Transverse colon (tissue), 4 donors: Measurements from ENCODE around the gene MRPL57. TPM values are rescaled to one million over a fixed set of nuclear protein-coding genes. Genes with fewer than 3 reads are reported as not detected.
"Not testable (repeated sequence)": the region's sequence is repeated elsewhere in the genome, so short reads cannot be mapped to it uniquely, and the experiment has no call there.

ENCODE experiments used
- DNase-seq: peaks from one replicate; pipeline ENCODE4 v3.0.0-alpha.2; 2019
- H3K27ac ChIP-seq, 4 donors: fragments of 200-600 bp; sonication (generic); 2 replicates each; pipeline ENCODE4 v1.5.1; 2016 to 2018; ENCODE audit warnings: inconsistent platforms in 4 of 4
- H3K27me3 ChIP-seq: fragments of 200-600 bp; sonication (generic); 2 replicates; pipeline ENCODE4 v1.5.1; 2017; ENCODE audit warnings: inconsistent platforms
- H3K36me3 ChIP-seq, 4 donors: fragments of 200-600 bp; sonication (generic); 2 replicates each; pipeline ENCODE4 v1.5.1; 2017 to 2019; ENCODE audit warnings: inconsistent platforms in 4 of 4
- H3K4me1 ChIP-seq, 4 donors: fragments of 200-600 bp; sonication (generic); 2 replicates each; pipeline ENCODE4 v1.5.1; 2017 to 2020; ENCODE audit warnings: inconsistent platforms in 4 of 4
- H3K4me3 ChIP-seq, 4 donors: fragments of 200-600 bp; sonication (generic); 1 replicate in 1 of 4; 2 replicates in 3 of 4; pipeline versions ENCODE4 v1.5.1 to v1.6.1; 2017 to 2019; ENCODE audit warnings: inconsistent platforms in 4 of 4
- H3K9me3 ChIP-seq, 2 donors: fragments of 200-600 bp; sonication (generic); 2 replicates each; pipeline ENCODE4 v1.5.1; 2017 to 2019; ENCODE audit warnings: inconsistent platforms in 2 of 2
- EP300 ChIP-seq: sonication (generic); formaldehyde crosslinking; IDR thresholded peaks from one replicate; pipeline ENCODE4 v1.6.1; 2017; ENCODE audit warnings: antibody characterized with exemption, low read depth
- POLR2A ChIP-seq: fragments of 450-650 bp; IDR thresholded peaks from one replicate; pipeline ENCODE4 v1.6.1; 2016; ENCODE audit warnings: antibody characterized with exemption, mild to moderate bottlenecking, moderate library complexity
- POLR2AphosphoS5 ChIP-seq, 3 donors: sonication (generic); formaldehyde crosslinking; IDR thresholded peaks; one replicate each; pipeline ENCODE4 v1.6.1; 2016; ENCODE audit warnings: antibody characterized with exemption in 3 of 3
- WGBS, 2 donors: methylation state at CpG; one replicate each; pipeline ENCODE4 v1.1.5; 2018; ENCODE audit warnings: low coverage in 1 of 2; 5-methylcytosine and 5-hydroxymethylcytosine counted together
- in situ Hi-C, 4 donors: fragments of 200-750 bp; cut with MboI; loops; one replicate each; pipeline versions ENCODE4 v1.15.0 to v1.15.1; 2017; ENCODE audit warnings: low sequenced_read_pairs in 3 of 4, low pct_ligation_motif_present in 1 of 4, low pct_unique_long_range_greater_than_20kb in 1 of 4
- intact Hi-C: fragments of 100-400 bp; cut with DNase I; formaldehyde crosslinking; loops from one replicate; pipeline ENCODE4 v1.15.1; 2023; ENCODE audit warnings: low total_unique reads
- total RNA-seq, 4 donors: library from RNA; depleted of rRNA; stranded (reverse); fragments of >200 nt; gene quantifications; one replicate each; pipeline ENCODE4 v1.1.0, GENCODE V29; 2016
- TF ChIP-seq, protein P1 (sequence below), 5 experiments: fragments of 200-600 bp in 3 of 5; fragments of 450-650 bp in 2 of 5; sonication (generic) in 3 of 5; IDR thresholded peaks; 1 replicate in 2 of 5; 2 replicates in 3 of 5; pipeline ENCODE4 v1.5.1; 2016 to 2017; ENCODE audit warnings: antibody characterized with exemption in 5 of 5, inconsistent platforms in 3 of 5, mild to moderate bottlenecking in 2 of 5, moderate library complexity in 1 of 5

The MRPL57 gene
- total RNA-seq, 4 donors from 2014 or later = 27.0 to 59.7 (median 39.2) TPM

- peaks cover 0 to 9% (median 3%) of the 10 kb centered on the region in 4 donors for H3K36me3 ChIP-seq
- WGBS, 2 donors = 84 to 88% methylated on average over 4 to 8 of the region's 8 CpGs
- DNase-seq = no peak
- H3K4me1 ChIP-seq = no peaks in the 10 kb centered on the region
- no peak overlapping the region for H3K4me3 ChIP-seq
- H3K9me3 ChIP-seq = no peaks in the 10 kb centered on the region
- in situ Hi-C loops (no loop called here), intact Hi-C loops (no loop called here)
- TF ChIP-seq POLR2A (no peak), POLR2AphosphoS5 (IDR thresholded peaks at IDR 0.05) (no peak)
- H3K27ac ChIP-seq = no peak overlapping the region
- no peaks in the 10 kb centered on the region for H3K27me3 ChIP-seq
Measured at GRCh38 chr13:21152251-21152899, 24.1 kb upstream of the MRPL57 start.

DNA sequence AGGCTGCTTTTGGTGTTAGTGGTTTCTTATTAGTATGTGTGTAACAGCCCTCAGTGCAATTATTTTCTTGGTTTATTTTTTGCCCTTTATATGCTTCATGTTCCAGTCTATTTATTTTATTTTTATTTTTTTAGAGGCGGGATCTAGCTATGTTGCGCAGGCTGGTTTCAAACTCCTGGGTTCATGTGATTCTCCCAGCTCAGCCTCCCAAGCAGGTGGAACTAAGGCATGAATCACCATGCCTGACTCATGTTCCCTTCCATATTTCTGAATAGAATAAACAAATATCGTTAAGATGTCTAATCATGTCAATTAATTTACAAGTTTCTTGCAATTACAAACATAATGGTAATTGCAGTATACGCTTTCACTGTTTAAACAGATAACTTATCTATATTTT is 11.8 kb upstream of the MRPL57 start:
- WGBS, 2 donors = 85 to 94% methylated on average over 4 of the region's 4 CpGs
- H3K27ac ChIP-seq = no peak overlapping the region
- no peaks in the 10 kb centered on the region for H3K36me3 ChIP-seq
- DNase-seq = no peak
- in situ Hi-C loops (no loop called here), intact Hi-C loops (no loop called here)
- H3K4me3 ChIP-seq = no peak overlapping the region
- H3K4me1 ChIP-seq = no peaks in the 10 kb centered on the region
- TF ChIP-seq, protein P1, sequence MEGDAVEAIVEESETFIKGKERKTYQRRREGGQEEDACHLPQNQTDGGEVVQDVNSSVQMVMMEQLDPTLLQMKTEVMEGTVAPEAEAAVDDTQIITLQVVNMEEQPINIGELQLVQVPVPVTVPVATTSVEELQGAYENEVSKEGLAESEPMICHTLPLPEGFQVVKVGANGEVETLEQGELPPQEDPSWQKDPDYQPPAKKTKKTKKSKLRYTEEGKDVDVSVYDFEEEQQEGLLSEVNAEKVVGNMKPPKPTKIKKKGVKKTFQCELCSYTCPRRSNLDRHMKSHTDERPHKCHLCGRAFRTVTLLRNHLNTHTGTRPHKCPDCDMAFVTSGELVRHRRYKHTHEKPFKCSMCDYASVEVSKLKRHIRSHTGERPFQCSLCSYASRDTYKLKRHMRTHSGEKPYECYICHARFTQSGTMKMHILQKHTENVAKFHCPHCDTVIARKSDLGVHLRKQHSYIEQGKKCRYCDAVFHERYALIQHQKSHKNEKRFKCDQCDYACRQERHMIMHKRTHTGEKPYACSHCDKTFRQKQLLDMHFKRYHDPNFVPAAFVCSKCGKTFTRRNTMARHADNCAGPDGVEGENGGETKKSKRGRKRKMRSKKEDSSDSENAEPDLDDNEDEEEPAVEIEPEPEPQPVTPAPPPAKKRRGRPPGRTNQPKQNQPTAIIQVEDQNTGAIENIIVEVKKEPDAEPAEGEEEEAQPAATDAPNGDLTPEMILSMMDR (IDR thresholded peaks at IDR 0.05) = no peak
- TF ChIP-seq POLR2AphosphoS5 (IDR thresholded peaks at IDR 0.05) = no peak
- H3K27me3 ChIP-seq = no peaks in the 10 kb centered on the region
- H3K9me3 ChIP-seq = no peaks in the 10 kb centered on the region

DNA sequence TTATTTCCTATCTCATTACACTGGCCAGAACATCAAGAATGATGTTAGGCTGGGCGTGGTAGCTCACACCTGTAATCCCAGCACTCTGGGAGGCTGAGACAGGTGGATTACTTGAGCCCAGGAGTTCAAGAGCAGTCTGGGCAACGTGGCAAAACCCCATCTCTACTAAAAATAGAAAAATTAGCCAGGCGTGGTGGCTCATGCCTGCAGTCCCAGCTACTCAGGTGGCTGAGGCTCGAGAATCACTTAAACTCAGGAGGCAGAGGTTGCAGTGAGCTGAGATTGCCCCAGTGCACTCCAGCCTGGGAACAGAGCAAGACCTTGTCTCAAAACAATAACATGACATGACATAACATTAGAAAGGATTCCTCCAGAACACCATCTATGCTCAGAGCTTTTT is 10.9 kb upstream of the MRPL57 start:
- H3K4me3 ChIP-seq, in situ Hi-C loops, H3K36me3 ChIP-seq, H3K27ac ChIP-seq, H3K4me1 ChIP-seq, intact Hi-C loops, DNase-seq, H3K9me3 ChIP-seq, H3K27me3 ChIP-seq: not testable (repeated sequence)
- WGBS, 2 donors = 80 to 85% methylated on average over 3 to 4 of the region's 4 CpGs

GRCh38 chr13:21171420-21171819 is 5.0 kb upstream of the MRPL57 start:
- no peak for DNase-seq
- intact Hi-C loops = no loop called here

GRCh38 chr13:21173767-21174166 is 2.7 kb upstream of the MRPL57 start:
- peaks cover 9 to 20% (median 11%) of the 10 kb centered on the region in 4 donors for H3K4me1 ChIP-seq
- H3K9me3 ChIP-seq, DNase-seq, in situ Hi-C loops, H3K36me3 ChIP-seq, intact Hi-C loops, H3K4me3 ChIP-seq, H3K27ac ChIP-seq, H3K27me3 ChIP-seq: not testable (repeated sequence)
- WGBS, 2 donors = 0% methylated on average over 1 of the region's 1 CpG

More at GRCh38 chr13:21171420-21171819, 5.0 kb upstream of the MRPL57 start:
- 96 to 100% methylated on average over 1 to 9 of the region's 9 CpGs for WGBS, 2 donors
- Histone ChIP-seq H3K4me3 (no peak overlapping the region), H3K4me1 (peaks cover 0 to 6% (median 2%) of the 10 kb centered on the region in 4 donors), H3K9me3 (no peaks in the 10 kb centered on the region), H3K27me3 (no peaks in the 10 kb centered on the region), H3K27ac (no peak overlapping the region), H3K36me3 (no peaks in the 10 kb centered on the region)
- TF ChIP-seq EP300 (no peak), POLR2AphosphoS5 (IDR thresholded peaks at IDR 0.05) (no peak), POLR2A (no peak)
- TF ChIP-seq, protein P1 (IDR thresholded peaks at IDR 0.05) = no peak
- in situ Hi-C loops = no loop called here
